RPMI7951 (cell line): ENCODE data around the gene UBAP2L. TPM values are rescaled to one million over a fixed set of nuclear protein-coding genes. Genes with fewer than 3 reads are reported as not detected.
"Not testable (repeated sequence)": the region's sequence is repeated elsewhere in the genome, so short reads cannot be mapped to it uniquely, and the experiment has no call there.

Experiments used
- DNase-seq: peaks from one replicate; pipeline ENCODE4 v3.0.0-alpha.2; 2012; ENCODE audit warnings: low read depth
- total RNA-seq: library from RNA; depleted of rRNA; stranded (reverse); fragments of >200 nt; shearing (Covaris generic); gene quantifications from 2 replicates; pipeline ENCODE4 v1.2.3, GENCODE V29; 2014

The UBAP2L gene
- total RNA-seq, 1 experiment from 2014 or later: 73.8 TPM

GRCh38 chr1:154253671-154254070 lies 32.9 kb downstream of the UBAP2L start:
- no peak for DNase-seq

GRCh38 chr1:154256686-154257085 lies 35.9 kb downstream of the UBAP2L start:
- no peak for DNase-seq

GRCh38 chr1:154258784-154259183 lies 38.0 kb downstream of the UBAP2L start:
- no peak for DNase-seq

- DNase-seq: no peak
Observed at GRCh38 chr1:154260127-154260526, 39.4 kb downstream of the UBAP2L start.

GRCh38 chr1:154263465-154264332 lies 42.9 kb downstream of the UBAP2L start:
- DNase-seq: no peak

- DNase-seq: no peak
Observed at GRCh38 chr1:154264454-154264853, 43.7 kb downstream of the UBAP2L start.

GRCh38 chr1:154265586-154265985 lies 44.8 kb downstream of the UBAP2L start:
- no peak for DNase-seq

- no peak for DNase-seq
Observed at GRCh38 chr1:154270833-154271232, 50.1 kb downstream of the UBAP2L start.

- peak; percentile 95 for DNase-seq
Observed at GRCh38 chr1:154272217-154272998, 51.7 kb downstream of the UBAP2L start, which contains the start of gene HAX1. TSS of gene HAX1 (plus strand) at chr1:154272629. CDS start at chr1:154272724, 95 bp downstream.

GRCh38 chr1:154272999-154273563 lies 52.3 kb downstream of the UBAP2L start:
- no peak for DNase-seq

GRCh38 chr1:154276797-154277196 lies 56.0 kb downstream of the UBAP2L start:
- DNase-seq: no peak

- not testable (repeated sequence) for DNase-seq
Observed at GRCh38 chr1:154287591-154287990, 66.8 kb downstream of the UBAP2L start.

- DNase-seq: no peak
Observed at GRCh38 chr1:154288661-154289060, 67.9 kb downstream of the UBAP2L start.

GRCh38 chr1:154290921-154291320 lies 70.2 kb downstream of the UBAP2L start:
- no peak for DNase-seq

- DNase-seq: no peak
Observed at GRCh38 chr1:154295408-154296235, 74.9 kb downstream of the UBAP2L start.

- DNase-seq: no peak
Observed at GRCh38 chr1:154301582-154301981, 80.8 kb downstream of the UBAP2L start.

- peak; percentile 35 for DNase-seq
Observed at GRCh38 chr1:154304664-154305337, 84.0 kb downstream of the UBAP2L start.

GRCh38 chr1:154306151-154306550 lies 85.4 kb downstream of the UBAP2L start:
- DNase-seq: peak; percentile 76

GRCh38 chr1:154307670-154308270 lies 87.0 kb downstream of the UBAP2L start:
- not testable (repeated sequence) for DNase-seq

- DNase-seq: not testable (repeated sequence)
Observed at GRCh38 chr1:154309136-154309535, 88.4 kb downstream of the UBAP2L start.
